NB4 (cell line): Measurements from ENCODE around the gene FOXD4.
"Not testable (repeated sequence)": the region's sequence is repeated elsewhere in the genome, so short reads cannot be mapped to it uniquely, and the experiment has no call there.

ENCODE experiments used
- POLR2A ChIP-seq: IDR thresholded peaks from 2 replicates; pipeline ENCODE4 v1.6.1; 2011; ENCODE audit warnings: mild to moderate bottlenecking; ENCODE audit not compliant: insufficient read length; ENCODE audit errors: extremely low read depth
- TF ChIP-seq, protein P1 (sequence below): IDR thresholded peaks from one replicate; pipeline ENCODE4 v1.5.1; 2012; ENCODE audit warnings: low read depth, low read length

DNA sequence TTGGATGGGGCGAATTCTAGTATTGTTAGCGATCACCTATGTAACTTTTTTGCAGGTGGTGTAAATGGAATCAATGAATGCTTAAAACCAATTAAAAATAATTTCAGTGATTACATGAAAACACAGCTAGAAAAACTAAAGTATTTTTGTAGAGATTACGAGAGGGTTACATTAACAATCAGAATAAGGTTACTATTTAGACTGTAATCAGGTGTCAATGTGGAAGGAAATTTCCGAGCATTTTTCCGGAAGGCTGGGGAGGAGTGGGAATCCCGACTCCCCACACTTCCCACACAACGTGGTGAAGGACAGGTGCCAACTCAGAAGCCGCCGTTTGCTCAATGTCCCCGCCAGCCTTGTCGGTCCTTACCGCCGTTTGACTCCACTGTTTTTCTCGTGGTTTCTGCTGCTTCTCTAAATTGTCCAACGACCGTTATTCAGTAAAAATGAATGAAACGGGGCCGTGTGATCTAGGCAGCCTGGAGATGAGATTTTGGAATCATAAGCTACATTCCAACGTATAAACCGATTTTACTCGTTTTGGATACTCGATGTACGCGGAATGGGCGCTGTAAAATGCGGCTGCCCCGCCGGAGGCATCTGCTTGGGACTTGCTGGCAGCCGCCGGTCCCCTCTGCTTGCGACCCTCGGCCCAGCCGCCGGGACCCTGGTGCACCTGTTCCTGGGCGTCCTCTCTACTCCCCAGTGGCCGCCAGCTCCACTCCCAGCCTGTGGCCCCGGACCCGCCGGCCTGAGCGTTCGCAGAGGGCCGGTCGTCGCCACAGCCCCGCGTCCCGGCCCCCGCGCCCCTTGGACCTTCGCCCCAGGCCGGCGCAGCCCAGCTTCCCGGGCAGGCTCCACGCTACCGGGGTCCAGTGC lies 5.4 kb downstream of the FOXD4 start:
- TF ChIP-seq, protein P1, sequence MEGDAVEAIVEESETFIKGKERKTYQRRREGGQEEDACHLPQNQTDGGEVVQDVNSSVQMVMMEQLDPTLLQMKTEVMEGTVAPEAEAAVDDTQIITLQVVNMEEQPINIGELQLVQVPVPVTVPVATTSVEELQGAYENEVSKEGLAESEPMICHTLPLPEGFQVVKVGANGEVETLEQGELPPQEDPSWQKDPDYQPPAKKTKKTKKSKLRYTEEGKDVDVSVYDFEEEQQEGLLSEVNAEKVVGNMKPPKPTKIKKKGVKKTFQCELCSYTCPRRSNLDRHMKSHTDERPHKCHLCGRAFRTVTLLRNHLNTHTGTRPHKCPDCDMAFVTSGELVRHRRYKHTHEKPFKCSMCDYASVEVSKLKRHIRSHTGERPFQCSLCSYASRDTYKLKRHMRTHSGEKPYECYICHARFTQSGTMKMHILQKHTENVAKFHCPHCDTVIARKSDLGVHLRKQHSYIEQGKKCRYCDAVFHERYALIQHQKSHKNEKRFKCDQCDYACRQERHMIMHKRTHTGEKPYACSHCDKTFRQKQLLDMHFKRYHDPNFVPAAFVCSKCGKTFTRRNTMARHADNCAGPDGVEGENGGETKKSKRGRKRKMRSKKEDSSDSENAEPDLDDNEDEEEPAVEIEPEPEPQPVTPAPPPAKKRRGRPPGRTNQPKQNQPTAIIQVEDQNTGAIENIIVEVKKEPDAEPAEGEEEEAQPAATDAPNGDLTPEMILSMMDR, result not testable (repeated sequence)
- TF ChIP-seq POLR2A, result not testable (repeated sequence)
